H9 (cell line): ENCODE data around the gene FAP. TPM values are rescaled to one million over a fixed set of nuclear protein-coding genes. Genes with fewer than 3 reads are reported as not detected.

ENCODE experiments used
- DNase-seq: peaks from one replicate; pipeline ENCODE4 v3.0.0-alpha.2; 2017
- H2AFZ ChIP-seq: one replicate; pipeline ENCODE4 v1.6.1; 2013; ENCODE audit warnings: mild to moderate bottlenecking, low read length, control low read depth, moderate library complexity
- H2AK5ac ChIP-seq: 2 replicates; pipeline ENCODE4 v1.6.1; 2013; ENCODE audit warnings: low read length, control low read depth, mixed read lengths; ENCODE audit not compliant: insufficient read length
- H2BK120ac ChIP-seq: one replicate; pipeline ENCODE4 v1.6.1; 2013; ENCODE audit warnings: low read depth, mild to moderate bottlenecking, low read length, control low read depth, inconsistent platforms; ENCODE audit not compliant: poor library complexity, severe bottlenecking
- H2BK12ac ChIP-seq: 2 replicates; pipeline ENCODE4 v1.6.1; 2013; ENCODE audit warnings: low read length, control low read depth, mixed read lengths, low read depth; ENCODE audit not compliant: insufficient read length
- H2BK15ac ChIP-seq: 2 replicates; pipeline ENCODE4 v1.6.1; 2013; ENCODE audit warnings: low read depth, low read length, control low read depth
- H2BK20ac ChIP-seq: one replicate; pipeline ENCODE4 v1.6.1; 2013; ENCODE audit warnings: low read depth, mild to moderate bottlenecking, low read length, control low read depth, inconsistent platforms; ENCODE audit not compliant: poor library complexity, severe bottlenecking
- H2BK5ac ChIP-seq: 2 replicates; pipeline ENCODE4 v1.6.1; 2013; ENCODE audit warnings: low read length, control low read depth, mixed read lengths; ENCODE audit not compliant: insufficient read length
- H3K14ac ChIP-seq: 2 replicates; pipeline ENCODE4 v1.6.1; 2013; ENCODE audit warnings: low read length, control low read depth; ENCODE audit not compliant: insufficient read depth
- H3K18ac ChIP-seq: 2 replicates; pipeline ENCODE4 v1.6.1; 2013; ENCODE audit warnings: low read depth, mild to moderate bottlenecking, mixed read lengths, low read length, control low read depth; ENCODE audit not compliant: insufficient read length
- H3K23ac ChIP-seq: 2 replicates; pipeline ENCODE4 v1.6.1; 2013; ENCODE audit warnings: low read length, control low read depth, mixed read lengths, low read depth; ENCODE audit not compliant: insufficient read length
- H3K23me2 ChIP-seq: 2 replicates; pipeline ENCODE4 v1.6.1; 2013; ENCODE audit warnings: low read depth, mild to moderate bottlenecking, mixed read lengths, low read length, control low read depth; ENCODE audit not compliant: insufficient read length, poor library complexity, severe bottlenecking
- H3K27ac ChIP-seq: 2 replicates; pipeline ENCODE4 v1.5.1; 2013; ENCODE audit warnings: low read length, control low read depth, mixed read lengths, low read depth; ENCODE audit not compliant: insufficient read length
- H3K27me3 ChIP-seq: 2 replicates; pipeline ENCODE4 v1.6.1; 2013; ENCODE audit warnings: low read length, control low read depth, inconsistent platforms; ENCODE audit not compliant: insufficient read depth
- H3K4ac ChIP-seq: 2 replicates; pipeline ENCODE4 v1.6.1; 2013; ENCODE audit warnings: low read depth, mild to moderate bottlenecking, control low read depth, inconsistent platforms, low read length, moderate library complexity
- H3K4me1 ChIP-seq: 2 replicates; pipeline ENCODE4 v1.6.1; 2013; ENCODE audit warnings: low read length, control low read depth, inconsistent platforms; ENCODE audit not compliant: insufficient read depth
- H3K4me2 ChIP-seq: 2 replicates; pipeline ENCODE4 v1.6.1; 2013; ENCODE audit warnings: low read length, control low read depth, mixed read lengths; ENCODE audit not compliant: insufficient read length, insufficient read depth
- H3K56ac ChIP-seq: 2 replicates; pipeline ENCODE4 v1.6.1; 2013; ENCODE audit warnings: low read depth, mild to moderate bottlenecking, mixed read lengths, low read length, control low read depth; ENCODE audit not compliant: insufficient read length
- H3K79me1 ChIP-seq: 2 replicates; pipeline ENCODE4 v1.6.1; 2013; ENCODE audit warnings: low read depth, mild to moderate bottlenecking, moderate library complexity, low read length, control low read depth, inconsistent platforms; ENCODE audit not compliant: insufficient read depth, poor library complexity, severe bottlenecking
- H3K79me2 ChIP-seq: 2 replicates; pipeline ENCODE4 v1.6.1; 2013; ENCODE audit warnings: low read length, control low read depth, inconsistent platforms; ENCODE audit not compliant: insufficient read depth
- H3K9ac ChIP-seq: 2 replicates; pipeline ENCODE4 v1.6.1; 2013; ENCODE audit warnings: low read length, control low read depth, mixed read lengths; ENCODE audit not compliant: insufficient read length; ENCODE audit errors: extremely low read depth
- H3K9me3 ChIP-seq: one replicate; pipeline ENCODE4 v1.6.1; 2013; ENCODE audit warnings: low read depth, low read length, inconsistent platforms; ENCODE audit not compliant: control insufficient read depth
- H3T11ph ChIP-seq: one replicate; pipeline ENCODE4 v1.6.1; 2013; ENCODE audit warnings: mild to moderate bottlenecking, low read length, control low read depth, inconsistent platforms
- H4K20me1 ChIP-seq: one replicate; pipeline ENCODE4 v1.6.1; 2013; ENCODE audit not compliant: control insufficient read depth, insufficient read length, insufficient read depth
- H4K5ac ChIP-seq: 2 replicates; pipeline ENCODE4 v1.6.1; 2013; ENCODE audit warnings: low read depth, mild to moderate bottlenecking, mixed read lengths, low read length, control low read depth; ENCODE audit not compliant: insufficient read length
- H4K8ac ChIP-seq: replicated peaks from 2 replicates; pipeline ENCODE4 v1.6.1; 2013; ENCODE audit warnings: low read length, control low read depth, mixed read lengths, low read depth; ENCODE audit not compliant: insufficient read length
- H4K91ac ChIP-seq: 2 replicates; pipeline ENCODE4 v1.6.1; 2013; ENCODE audit warnings: low read depth, mild to moderate bottlenecking, moderate library complexity, mixed read lengths, low read length, control low read depth; ENCODE audit not compliant: insufficient read length
- H3K27ac Mint-ChIP-seq, 3 experiments: 2 replicates in 2 of 3; 3 replicates in 1 of 3; pipeline ENCODE4 v1.8.0; 2020 to 2021; ENCODE audit warnings: mixed read lengths in 3 of 3, mild to moderate bottlenecking in 1 of 3, moderate library complexity in 1 of 3
- H3K27me3 Mint-ChIP-seq: 2 replicates; pipeline ENCODE4 v1.8.0; 2021; ENCODE audit warnings: low read depth, mild to moderate bottlenecking, moderate library complexity, mixed read lengths
- H3K36me3 Mint-ChIP-seq, 3 experiments: 2 replicates in 2 of 3; 3 replicates in 1 of 3; pipeline ENCODE4 v1.8.0; 2020 to 2021; ENCODE audit warnings: low read depth in 3 of 3, mixed read lengths in 3 of 3; ENCODE audit not compliant: insufficient read depth in 1 of 3
- H3K4me1 Mint-ChIP-seq, 2 experiments: 2 replicates each; pipeline ENCODE4 v1.8.0; 2020; ENCODE audit warnings: mixed read lengths in 2 of 2
- H3K4me3 Mint-ChIP-seq, 2 experiments: 2 replicates in 1 of 2; 3 replicates in 1 of 2; pipeline ENCODE4 v1.8.0; 2020 to 2021; ENCODE audit warnings: mild to moderate bottlenecking in 2 of 2, mixed read lengths in 2 of 2, moderate library complexity in 1 of 2
- H3K9me3 Mint-ChIP-seq, 2 experiments: 2 replicates in 1 of 2; 3 replicates in 1 of 2; pipeline ENCODE4 v1.8.0; 2020; ENCODE audit warnings: mild to moderate bottlenecking in 2 of 2, mixed read lengths in 2 of 2, moderate library complexity in 1 of 2
- WGBS: extraction: QIAGEN DNeasy Blood & Tissue Kit; methylation state at CpG from one replicate; pipeline ENCODE4 v1.1.7; 2013; ENCODE audit warnings: missing lambda C conversion rate, low lambda C conversion rate, mixed read lengths; ENCODE audit not compliant: insufficient read length; ENCODE audit errors: extremely low coverage; 5-methylcytosine and 5-hydroxymethylcytosine counted together
- total RNA-seq: library from RNA; stranded (reverse); gene quantifications from 2 replicates; pipeline ENCODE4 v1.2.1, GENCODE V29; 2021
- TF ChIP-seq, protein P1 (sequence below): fragments of 200-600 bp; sonication (generic); conservative IDR thresholded peaks from 3 replicates; pipeline ENCODE4 v1.8.0; 2021; ENCODE audit warnings: antibody characterized with exemption, mild to moderate bottlenecking

The FAP gene
- total RNA-seq, 1 experiment from 2014 or later, result not detected

DNA sequence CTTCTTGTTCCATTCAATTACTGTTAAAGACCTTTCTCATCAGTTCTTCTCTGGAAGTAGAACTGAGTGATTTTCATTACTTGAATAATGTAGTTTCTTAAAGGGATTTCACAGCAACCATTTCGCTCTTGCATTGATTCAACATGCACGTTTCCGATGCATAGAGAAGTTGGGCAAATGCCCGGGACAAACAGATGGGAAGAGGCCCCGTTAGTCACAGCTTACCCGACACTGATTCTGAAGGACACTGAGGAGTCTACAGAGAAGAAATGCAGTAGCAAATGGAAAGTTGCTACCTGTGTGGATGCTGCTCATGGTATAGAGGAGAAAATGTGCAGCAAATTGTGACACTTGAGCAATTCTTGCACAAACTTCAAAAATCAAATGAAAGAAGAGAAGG, 58.9 kb downstream of the FAP start:
- Histone ChIP-seq H2BK15ac (no peak overlapping the region), H3K4me2 (no peak overlapping the region), H3K56ac (no peak overlapping the region), H3K4me1 (no peaks in the 10 kb centered on the region), H3K27ac (no peak overlapping the region), H3K79me1 (no peaks in the 10 kb centered on the region), H3K18ac (no peak overlapping the region), H2BK20ac (no peak overlapping the region), H3K79me2 (no peaks in the 10 kb centered on the region), H2BK12ac (no peak overlapping the region), H3K27me3 (no peaks in the 10 kb centered on the region), H4K20me1 (no peaks in the 10 kb centered on the region), H3K9me3 (no peaks in the 10 kb centered on the region), H4K5ac (no peak overlapping the region), H3K23ac (no peak overlapping the region), H4K8ac (no peak overlapping the region), H2BK120ac (no peak overlapping the region), H3K14ac (no peak overlapping the region), H3K9ac (no peak overlapping the region), H2BK5ac (no peak overlapping the region), H2AK5ac (no peak overlapping the region), H2AFZ (no peak overlapping the region), H3T11ph (no peak overlapping the region), H3K23me2 (no peaks in the 10 kb centered on the region), H4K91ac (no peak overlapping the region), H3K4ac (no peak overlapping the region)
- no peaks in the 10 kb centered on the region for H3K4me1 Mint-ChIP-seq
- H3K27me3 Mint-ChIP-seq, result no peaks in the 10 kb centered on the region
- H3K4me3 Mint-ChIP-seq, result no peak overlapping the region
- TF ChIP-seq, protein P1, sequence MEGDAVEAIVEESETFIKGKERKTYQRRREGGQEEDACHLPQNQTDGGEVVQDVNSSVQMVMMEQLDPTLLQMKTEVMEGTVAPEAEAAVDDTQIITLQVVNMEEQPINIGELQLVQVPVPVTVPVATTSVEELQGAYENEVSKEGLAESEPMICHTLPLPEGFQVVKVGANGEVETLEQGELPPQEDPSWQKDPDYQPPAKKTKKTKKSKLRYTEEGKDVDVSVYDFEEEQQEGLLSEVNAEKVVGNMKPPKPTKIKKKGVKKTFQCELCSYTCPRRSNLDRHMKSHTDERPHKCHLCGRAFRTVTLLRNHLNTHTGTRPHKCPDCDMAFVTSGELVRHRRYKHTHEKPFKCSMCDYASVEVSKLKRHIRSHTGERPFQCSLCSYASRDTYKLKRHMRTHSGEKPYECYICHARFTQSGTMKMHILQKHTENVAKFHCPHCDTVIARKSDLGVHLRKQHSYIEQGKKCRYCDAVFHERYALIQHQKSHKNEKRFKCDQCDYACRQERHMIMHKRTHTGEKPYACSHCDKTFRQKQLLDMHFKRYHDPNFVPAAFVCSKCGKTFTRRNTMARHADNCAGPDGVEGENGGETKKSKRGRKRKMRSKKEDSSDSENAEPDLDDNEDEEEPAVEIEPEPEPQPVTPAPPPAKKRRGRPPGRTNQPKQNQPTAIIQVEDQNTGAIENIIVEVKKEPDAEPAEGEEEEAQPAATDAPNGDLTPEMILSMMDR, result no peak
- H3K9me3 Mint-ChIP-seq, result no peaks in the 10 kb centered on the region
- no CpG with 5 or more reads among the region's 6 CpGs for WGBS
- no peak for DNase-seq
- no peaks in the 10 kb centered on the region for H3K36me3 Mint-ChIP-seq
- H3K27ac Mint-ChIP-seq, result no peak overlapping the region
